DMS53 (cell line): ENCODE data around the gene FRRS1L.

Experiments used
- DNase-seq: peaks from one replicate; lab custom pipeline; 2025; lab: John Stamatoyannopoulos, UW

FRRS1L gene, protein sequence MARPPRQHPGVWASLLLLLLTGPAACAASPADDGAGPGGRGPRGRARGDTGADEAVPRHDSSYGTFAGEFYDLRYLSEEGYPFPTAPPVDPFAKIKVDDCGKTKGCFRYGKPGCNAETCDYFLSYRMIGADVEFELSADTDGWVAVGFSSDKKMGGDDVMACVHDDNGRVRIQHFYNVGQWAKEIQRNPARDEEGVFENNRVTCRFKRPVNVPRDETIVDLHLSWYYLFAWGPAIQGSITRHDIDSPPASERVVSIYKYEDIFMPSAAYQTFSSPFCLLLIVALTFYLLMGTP

DNA sequence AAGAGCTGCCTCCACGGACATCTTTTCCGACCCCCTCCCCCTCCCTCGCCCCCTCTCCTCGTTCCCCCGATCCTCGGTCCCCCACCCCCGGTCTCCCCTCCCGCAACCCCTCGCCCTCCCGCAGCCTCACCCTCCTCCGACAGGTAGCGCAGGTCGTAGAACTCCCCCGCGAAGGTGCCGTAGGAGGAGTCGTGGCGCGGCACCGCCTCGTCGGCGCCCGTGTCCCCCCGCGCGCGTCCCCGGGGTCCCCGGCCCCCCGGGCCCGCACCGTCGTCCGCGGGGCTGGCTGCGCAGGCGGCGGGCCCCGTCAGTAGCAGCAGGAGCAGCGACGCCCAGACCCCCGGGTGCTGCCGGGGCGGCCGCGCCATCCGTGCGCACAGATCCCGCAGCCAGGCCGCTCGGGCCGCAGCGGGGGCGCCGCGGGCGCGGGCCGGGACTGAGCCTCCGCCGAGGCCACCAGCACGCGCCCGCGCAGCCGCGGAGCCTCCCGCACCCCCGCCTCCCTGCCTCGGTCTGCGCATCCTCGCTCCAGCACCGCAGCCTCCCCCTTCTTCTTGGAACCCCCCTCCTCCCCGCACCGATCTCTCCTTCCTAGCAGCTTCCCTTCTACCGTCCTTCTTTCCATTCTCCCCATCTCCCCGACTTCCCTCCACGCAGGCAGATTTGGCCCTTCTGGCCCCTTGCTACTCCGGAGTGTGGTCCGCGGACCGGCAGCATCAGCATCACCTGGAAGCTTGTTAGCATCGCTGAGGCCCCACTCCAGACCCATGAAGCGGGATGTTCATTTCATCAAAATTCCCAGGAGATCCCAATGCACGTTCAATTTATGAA is at the start of gene FRRS1L:
TSS of gene FRRS1L (minus strand) at position 479 of the 831 bp plus-strand sequence. CDS start at position 368, 111 bp downstream.
- DNase-seq = peak; percentile 36

DNA sequence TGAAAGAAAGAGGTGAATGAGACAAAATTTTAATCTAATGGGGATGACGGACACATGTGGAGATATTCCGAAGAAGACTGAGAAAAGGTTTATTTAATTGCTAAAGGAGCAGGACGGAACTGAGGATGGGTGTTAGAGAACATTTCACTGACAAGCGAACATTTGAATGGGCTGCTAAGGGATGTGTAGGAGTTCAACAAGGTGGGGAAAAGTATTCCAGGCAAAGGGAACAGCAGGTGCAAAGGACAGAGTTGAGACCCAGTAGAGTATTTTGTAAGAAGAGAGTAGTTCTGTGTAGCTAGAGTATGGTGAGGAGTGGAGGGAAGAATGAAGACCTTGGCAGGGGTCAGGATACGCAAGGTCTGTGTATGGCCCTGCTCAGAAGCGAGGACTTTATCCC is 47.4 kb upstream of the FRRS1L start:
- no peak for DNase-seq

DNA sequence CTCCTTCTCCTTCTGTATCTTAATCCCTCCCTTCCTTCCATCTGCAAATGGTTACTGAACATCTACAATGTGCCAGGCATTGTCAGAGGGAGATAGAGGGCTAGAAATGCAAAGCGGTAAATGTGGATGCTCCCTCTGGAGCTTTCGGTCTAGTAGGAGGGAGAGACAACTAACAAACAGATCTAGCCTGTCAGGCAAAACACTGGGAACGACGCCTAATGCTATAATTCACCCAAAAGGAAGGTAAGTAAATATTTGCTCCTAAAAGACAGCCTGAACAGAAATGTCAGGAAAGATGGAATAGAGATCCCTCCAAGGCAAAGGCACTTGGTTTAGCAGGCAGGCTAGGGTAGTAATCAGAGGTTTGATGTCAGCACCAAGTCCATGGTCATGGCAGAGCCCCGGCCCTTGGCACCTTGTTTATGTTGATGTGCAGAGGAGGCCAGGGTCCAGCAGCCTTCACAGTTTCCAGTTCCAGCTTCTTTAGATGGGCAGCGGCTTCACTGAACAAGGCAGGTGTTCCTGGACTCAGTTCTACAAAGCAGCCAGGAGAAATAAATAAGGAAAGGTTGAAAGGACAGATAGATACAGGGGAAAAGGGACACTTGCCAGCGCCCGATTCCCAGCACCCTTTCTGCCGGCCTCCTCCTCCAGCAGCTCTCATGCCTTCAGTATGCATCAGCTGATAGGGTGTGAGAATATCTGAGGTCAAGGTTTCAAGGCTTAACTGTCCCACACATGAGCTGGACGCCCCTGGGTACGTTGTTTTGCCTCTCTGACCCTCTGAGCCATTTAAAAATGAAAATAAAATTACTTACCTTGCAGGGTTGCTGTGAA is 46.5 kb upstream of the FRRS1L start:
- peak; percentile 3 for DNase-seq

DNA sequence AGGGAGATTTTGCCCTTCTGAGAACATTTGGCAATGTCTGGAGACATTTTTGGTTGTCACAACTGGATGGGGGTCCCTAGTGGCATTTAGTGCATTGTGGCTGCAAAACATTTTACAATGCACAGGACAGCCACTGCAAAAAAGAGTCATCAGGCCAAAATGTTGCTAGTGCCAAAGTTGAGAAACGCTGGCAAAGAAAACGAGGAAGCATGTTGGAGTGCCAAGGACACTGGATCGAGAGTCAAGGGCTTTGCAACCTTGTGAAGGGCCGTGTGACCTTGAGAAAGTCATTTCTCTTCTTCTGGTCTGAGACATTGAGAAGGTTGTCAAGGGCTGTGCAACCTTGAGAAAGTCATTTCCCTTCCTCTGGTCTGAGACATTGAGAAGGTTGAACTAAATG is 45.7 kb upstream of the FRRS1L start:
- DNase-seq = no peak

DNA sequence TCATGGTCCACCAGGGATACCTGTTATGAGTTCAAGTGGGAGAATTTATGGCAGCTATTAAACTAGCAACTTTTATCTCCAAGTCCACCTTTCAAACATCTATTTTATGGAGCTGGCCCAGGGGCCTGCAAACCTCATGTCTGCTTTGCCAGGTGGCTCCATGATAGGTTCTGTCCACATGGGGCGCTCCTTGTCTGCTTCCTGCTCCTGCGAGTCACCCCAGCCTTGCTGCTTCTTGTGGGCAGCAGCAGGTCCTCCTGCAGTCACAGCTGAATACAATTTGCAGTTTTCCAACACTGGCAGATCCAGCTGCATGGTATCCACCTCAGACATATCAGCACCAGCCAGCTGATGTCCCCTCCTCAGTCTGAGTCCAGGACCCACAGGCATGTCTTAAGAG is 39.6 kb upstream of the FRRS1L start:
- DNase-seq = peak; percentile 10

DNA sequence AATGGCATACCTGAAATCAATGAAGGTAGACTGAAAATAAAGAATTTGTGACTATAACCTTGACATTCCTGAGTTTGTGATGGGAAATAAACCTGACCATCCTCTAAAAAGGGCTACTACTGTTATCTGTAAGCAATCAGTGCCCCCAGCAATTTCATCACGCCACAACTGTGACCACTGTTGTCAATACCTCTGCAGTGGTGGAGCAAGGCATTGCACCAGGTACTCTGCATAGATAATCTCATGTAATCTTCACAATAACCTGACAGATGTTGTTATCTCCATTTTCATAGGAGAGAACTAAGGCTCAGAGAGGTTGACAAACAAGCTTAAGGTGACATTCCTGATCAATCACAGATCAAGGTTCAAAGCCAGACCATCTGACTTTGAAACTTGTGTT is 38.5 kb upstream of the FRRS1L start:
- no peak for DNase-seq

DNA sequence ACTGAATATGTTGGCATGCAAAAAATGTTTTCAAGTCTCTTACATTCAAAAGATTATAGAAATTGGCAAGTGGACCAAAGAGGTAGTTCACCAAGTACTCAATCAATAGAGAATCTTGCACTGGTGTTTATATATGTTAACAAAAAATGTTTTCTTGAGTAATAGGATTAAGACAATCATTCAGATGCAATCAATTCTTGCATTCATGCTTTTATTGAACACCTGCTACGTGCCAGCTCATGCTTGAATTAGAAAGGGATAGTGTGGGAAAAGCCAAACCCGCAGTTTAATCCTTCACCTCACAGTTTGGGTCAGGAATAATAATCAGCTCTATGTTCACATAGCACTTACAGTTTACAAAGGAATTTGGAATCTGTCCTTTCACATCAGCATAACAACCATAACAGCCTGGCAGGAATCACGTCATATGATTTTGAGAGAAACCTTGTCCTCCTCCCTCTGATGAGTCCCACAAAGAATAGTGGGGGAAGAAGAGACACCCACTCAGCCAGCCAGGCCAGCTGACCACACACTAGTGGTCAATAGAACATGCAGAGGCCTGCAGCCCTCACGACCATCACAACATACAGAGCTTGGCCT is 36.8 kb upstream of the FRRS1L start:
- DNase-seq = no peak

DNA sequence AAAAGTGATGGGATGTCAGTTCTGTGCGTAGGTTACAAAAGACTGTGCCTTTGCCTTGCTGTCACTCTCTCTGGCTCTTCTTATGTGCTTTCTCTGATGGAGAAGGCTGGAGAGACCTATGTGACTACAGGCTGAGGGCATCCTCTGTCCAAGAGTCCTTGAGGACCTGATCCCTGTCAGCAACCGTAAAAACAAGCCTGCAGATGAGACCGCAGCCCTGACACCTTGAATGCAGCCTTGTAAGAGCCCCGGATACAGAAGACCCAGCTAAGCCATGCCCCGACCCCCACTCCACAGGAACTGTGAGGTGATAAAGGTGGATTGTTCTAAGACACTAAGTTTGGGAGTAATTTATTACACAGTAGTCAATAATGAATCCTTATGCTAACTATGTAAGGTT is 32.6 kb upstream of the FRRS1L start:
- DNase-seq = no peak

DNA sequence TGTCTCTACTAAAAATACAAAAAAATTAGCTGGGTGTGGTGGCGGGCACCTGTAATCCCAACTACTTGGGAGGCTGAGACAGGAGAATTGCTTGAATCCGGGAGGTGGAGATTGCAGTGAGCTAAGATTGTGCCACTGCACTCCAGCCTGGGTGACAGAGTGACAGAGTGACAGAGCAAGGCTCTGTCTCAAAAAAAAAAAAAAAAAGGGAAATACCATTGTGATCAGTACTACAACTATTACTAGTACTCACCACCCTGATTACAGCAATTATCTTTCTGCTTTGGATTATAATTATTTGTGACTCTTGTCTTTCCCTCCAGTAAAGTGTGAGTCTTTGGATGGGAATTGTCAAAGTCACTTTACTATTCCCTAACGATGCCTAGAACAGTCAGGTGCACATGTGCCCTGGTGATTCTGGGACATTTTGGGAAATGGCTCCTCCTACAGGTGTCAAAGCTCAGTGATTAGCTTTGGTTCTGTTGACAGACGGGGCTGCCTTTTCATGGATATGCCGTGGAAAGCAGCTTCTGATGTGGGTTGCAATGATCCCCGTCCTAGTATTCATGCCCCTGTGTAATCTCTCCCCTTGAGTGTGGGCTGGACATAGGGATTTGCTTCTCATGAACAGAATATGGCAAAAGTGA is 31.8 kb upstream of the FRRS1L start:
- DNase-seq = peak; percentile 19

DNA sequence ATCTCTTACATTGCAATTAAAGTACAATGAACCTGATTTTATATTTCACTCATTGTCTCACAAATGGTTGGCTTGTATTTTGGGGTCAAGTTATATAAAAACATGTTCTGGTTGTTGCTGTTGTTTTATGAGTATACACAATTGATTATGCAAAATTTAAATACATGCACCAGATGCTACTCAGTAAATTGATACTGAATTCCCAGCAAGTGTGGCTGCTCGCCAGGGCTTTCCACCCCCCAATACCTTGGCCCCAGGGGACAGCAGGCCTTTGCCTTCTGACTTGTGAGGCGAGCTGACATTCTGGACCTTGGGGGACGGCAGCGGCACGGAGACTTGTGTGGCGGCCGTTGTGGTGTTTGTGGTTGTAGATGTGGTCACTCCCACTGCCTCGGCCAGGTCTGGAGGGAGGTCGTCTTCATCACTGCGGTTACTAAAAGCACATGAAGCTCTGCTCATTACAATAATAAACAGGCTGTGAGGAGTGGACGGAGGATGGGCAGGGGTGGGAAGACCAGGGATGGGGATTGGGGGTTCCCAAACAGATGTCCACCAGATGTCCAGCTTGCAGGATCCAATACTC is 27.0 kb upstream of the FRRS1L start:
- no peak for DNase-seq

DNA sequence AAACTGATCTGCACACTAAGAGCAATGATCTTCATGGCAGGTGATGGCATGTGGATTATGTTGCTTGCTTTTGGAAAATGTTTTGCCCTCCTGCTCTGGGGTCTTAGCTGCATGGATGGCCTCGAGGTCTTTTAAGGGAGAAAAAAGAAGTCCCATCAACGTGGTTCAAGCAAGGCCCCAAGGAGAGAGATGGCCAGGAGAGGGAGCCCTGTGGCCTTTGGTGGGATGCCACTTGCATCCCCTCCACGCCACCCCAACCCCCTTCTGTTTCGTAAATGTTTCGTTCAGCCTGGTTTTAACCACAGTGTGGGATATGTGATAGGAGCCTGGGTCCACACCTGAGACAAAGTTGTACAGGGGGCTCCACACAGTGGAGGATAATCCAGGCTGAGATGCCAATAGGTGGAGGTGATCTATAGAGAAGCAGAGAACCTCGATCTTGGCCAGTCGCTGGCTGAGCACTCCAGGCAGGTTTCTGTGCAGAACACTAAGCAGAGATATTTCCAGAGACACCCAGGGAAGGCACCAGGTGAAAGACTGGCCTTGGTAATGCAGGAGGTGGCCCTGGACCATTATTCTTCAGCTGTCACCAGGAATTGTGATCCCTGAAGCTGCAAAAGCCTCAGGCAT is 25.8 kb upstream of the FRRS1L start:
- DNase-seq = peak; percentile 33

DNA sequence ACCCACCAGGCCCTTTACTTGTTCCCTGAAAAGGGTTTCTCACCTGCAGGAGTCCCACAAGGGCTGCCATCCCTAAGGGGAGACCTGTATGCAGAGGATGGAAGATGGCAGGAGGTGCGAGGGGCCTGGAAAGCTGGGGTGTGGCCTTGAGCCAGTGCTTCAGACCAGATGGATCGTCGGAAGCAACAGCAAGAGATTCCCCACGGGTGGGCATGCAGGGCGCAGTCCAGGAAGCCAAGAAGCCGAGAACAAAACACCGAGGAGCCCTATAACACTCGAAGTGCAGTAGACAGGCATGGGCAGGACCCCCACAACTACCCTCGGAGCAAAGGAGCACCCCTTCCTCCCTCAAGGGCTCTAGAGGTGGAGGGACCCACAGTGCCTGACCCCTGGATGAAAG is 24.7 kb upstream of the FRRS1L start:
- no peak for DNase-seq

DNA sequence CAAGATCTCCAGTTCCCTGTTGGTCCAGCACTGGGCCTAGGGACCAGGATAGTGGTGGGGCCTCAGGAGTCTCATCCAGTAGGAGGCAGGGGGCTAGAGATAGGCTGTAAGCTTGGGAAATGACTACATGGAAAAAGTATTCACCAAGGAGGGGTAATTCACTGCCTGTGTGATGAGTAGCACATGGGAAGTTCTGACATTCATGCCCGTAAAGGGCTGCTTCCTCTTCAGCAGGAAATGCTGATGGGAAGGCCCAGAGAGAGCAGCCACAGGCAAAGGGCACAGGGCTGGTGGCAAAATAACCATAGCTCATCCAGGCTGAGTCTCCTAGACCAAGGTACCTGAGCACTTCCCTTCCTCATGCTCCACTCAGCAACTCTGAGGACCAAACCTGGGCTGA is 23.1 kb upstream of the FRRS1L start:
- no peak for DNase-seq

DNA sequence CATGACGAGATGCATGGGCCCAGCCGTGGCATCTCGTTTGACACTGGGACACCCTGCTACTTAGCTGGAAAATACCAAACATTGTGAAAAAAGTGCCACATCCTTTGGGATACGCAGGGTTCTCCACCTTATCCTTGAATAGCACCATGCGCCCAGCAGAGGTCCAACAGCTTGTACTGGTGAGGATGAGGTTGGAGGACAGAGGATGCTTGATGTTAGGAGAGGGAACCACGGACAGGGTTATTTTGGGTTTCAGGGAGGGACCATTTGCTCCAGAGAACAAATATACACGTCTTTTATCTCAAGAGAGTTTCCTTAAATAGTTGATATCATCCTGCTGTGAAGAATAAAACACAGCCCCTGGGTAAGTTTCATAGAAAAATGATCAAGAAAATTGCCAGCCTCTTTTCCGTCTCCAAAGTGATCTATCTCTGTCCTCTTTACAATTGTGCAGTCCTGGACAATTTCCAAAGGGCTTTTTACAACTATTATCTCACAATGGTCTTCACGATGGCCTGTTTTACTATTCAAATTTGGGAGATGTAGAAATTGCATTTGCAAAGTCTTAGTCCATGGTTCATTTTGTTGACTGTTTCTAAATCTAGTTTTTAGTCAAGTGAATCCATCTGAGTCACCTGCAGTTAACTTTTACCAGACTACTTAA is 19.9 kb upstream of the FRRS1L start:
- DNase-seq = no peak

DNA sequence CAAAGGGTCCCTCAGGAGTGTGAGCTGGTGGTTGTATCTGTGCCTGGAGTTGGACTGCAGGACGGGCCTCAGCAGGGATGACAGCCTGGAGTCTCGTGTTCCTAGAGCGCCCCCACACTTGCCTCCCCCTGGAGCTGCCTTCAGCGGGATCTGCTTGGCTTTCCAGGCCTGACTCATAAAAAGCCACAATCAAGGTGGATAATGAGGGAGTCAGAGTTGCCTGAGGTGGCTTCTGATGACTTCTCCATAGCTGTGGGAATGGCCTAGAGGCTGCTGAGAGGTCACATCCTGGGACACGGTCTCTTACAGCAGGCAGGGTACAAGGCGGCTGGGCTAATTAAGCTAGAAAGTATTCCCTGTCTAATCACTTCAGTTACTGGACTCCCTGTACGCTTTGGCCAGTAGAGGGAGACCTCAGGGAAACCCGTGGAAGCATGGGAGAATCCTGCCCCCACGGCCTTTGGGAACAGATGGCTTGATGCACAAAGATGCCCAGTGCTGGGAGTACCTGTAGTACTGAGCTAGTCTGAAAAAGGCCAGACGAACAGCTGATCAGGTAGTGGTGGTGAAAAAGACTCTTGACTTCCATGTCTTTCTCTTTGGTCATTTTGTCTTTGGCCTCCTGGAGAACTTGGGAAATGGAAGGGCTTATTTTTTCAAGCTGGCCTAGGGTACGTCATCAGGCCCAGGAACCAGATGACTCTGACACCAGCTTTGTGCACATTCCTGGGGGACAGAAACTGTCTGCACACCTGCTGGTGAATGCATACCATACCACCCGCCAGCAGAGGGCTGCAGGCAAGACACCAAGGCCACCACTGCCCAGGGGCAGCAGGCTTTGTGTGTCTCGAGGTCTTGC is 16.1 kb upstream of the FRRS1L start:
- peak; percentile 69 for DNase-seq

DNA sequence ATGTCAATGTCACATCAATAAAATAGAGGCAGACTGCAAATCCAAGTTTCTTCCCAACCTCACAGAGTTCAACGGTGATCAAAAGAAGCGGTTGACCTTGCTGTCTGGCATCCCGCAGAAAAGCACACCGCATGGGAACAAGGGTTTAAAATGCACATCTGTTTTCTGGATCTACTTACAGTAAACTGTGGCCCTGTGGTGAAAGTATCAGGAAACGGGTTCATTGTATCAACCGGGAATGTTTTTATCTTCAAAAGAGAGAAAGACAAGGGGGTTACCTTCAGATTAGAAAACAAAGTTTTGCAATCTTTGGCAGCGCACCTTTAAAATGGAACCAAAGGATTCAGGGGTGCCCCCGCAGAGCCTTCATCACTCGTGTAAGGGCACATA is 15.5 kb upstream of the FRRS1L start:
- DNase-seq = no peak

DNA sequence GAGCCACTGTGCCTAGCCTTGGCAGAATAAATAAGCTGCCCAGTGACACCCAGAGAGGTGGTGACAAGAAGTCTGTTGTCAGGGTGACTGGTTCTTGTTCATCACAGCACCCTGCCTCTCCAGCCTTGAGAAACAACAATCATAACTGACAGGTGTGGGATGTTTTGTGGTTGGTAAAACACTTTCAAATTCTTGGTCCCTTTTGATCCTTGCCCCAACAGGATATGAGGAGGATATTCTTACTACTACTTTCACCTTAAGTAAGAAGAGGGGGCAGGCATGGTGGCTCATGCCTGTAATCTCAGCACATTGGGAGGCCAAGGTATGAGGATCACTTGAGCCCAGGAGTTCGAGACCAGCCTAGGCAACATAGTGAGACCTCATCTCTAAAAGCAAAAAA is 14.2 kb upstream of the FRRS1L start:
- no peak for DNase-seq

DNA sequence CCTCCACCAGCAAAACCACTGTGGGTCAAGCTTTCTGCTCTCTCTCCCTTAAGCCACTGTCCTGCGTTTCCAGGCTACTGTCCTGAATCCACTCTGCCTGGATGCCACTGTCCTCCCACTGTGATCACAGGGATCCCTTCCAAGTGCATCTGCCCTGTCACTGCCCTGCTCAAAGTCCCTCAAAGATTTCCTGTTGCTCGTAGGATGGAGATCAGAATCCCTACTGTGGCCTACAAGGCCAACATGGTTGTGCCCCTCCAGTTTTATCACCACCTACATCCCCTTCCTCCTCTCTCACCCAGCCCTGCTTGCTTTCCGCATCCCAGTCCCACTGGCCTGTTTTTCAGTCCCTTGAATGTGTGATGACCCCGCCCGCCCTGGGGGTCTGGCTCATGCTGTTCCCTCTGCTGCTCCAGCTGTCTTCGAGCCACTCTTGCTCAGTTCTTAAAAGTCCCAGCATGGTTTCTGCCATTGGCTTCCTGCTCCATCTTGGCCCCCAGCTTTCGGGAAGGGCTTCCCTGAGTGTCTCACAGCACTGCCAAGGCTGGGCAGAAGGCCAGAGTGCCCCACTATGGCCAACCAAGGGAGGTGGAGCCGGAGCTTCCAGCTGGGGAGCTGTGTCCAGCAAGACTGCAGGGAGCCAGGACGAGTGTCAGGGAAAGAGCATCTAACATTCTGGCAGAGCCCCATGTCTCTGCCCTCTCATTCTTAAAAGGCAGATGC is 12.9 kb upstream of the FRRS1L start:
- DNase-seq = no peak

DNA sequence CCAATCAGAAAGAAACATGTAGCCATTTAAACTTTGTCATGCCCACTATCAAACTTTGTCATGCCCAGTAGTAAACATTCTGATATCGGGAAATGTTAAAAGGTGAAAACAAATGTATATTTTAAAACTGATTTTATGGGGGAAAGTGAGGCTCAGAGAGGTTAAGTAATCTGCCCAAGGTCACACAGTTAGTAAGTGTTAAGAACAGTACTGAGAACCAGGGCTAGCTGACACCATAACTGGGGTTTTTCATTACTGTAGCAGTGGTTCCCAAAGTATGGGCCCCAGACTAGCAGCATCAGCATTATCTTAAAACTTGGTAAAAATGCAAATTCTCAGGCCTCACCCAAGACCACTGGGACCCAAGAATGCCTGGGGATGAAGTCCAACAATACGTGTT is 9.9 kb upstream of the FRRS1L start:
- DNase-seq = no peak
